C1 segment of cervical spinal cord (tissue), 14 donors: ENCODE data around the gene B2M.
"Not testable (repeated sequence)": the region's sequence is repeated elsewhere in the genome, so short reads cannot be mapped to it uniquely, and the experiment has no call there.

ENCODE experiments used
- DNase-seq, 14 donors: peaks; one replicate each; lab custom pipeline; 2025; lab: John Stamatoyannopoulos, UW

B2M gene

GRCh38 chr15:44698641-44699040, 12.7 kb upstream of the B2M start:
- no peak for DNase-seq

DNA sequence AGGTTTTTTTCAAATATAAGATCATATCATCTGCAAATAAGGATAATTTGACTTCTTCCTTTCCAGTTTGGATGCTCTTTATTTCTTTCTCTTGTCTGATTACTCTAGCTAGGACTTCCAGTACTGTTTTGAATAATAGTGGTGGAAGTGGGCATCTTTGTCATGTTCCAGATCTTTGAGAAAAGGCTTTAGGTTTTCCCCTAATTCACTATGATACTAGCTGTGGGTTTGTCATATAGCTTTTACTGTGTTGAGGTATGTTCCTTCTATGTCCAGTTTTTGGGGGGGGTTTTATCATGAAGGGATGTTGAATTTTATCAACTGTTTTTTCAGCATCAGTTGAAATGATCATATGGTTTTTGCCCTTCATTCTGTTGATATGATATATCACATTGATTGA, 10.6 kb upstream of the B2M start:
- DNase-seq, result not testable (repeated sequence)

- no peak for DNase-seq
Observed at GRCh38 chr15:44705986-44706385, 5.3 kb upstream of the B2M start.

DNA sequence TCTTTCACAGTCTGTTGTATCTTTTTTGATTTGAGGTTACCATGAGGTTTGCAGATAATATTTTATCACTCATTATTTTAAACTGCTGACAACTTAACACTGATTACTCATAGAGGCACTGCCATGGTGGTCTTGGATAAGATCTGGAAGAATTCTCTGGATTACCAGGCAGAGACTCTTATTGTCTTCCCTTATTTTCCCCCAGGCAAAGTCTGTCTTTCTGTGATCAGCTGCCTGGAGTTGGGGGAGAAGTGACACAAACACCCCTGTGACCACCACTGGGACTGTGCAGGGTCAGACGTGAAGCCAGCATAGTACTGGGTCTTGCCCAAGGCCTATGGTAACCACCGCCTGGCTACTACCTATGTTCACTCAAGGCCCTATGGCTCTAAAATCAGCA, 4.9 kb upstream of the B2M start:
- DNase-seq, result no peak

- no peak for DNase-seq
Observed at GRCh38 chr15:44706946-44707636, 4.2 kb upstream of the B2M start.

- DNase-seq, result peak in 5 of 14 donors; percentile 7 to 34 (median 19)
Observed at GRCh38 chr15:44710236-44711095, 851 bp upstream of the B2M start.

- peak in 10 of 14 donors; percentile 20 to 82 (median 70) for DNase-seq
Observed at GRCh38 chr15:44711743-44712345, 527 bp downstream of the B2M start.

DNA sequence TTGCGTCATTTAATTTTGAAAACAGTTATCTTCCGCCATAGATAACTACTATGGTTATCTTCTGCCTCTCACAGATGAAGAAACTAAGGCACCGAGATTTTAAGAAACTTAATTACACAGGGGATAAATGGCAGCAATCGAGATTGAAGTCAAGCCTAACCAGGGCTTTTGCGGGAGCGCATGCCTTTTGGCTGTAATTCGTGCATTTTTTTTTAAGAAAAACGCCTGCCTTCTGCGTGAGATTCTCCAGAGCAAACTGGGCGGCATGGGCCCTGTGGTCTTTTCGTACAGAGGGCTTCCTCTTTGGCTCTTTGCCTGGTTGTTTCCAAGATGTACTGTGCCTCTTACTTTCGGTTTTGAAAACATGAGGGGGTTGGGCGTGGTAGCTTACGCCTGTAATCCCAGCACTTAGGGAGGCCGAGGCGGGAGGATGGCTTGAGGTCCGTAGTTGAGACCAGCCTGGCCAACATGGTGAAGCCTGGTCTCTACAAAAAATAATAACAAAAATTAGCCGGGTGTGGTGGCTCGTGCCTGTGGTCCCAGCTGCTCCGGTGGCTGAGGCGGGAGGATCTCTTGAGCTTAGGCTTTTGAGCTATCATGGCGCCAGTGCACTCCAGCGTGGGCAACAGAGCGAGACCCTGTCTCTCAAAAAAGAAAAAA, 1.2 kb downstream of the B2M start:
- peak in 12 of 14 donors; percentile 19 to 59 (median 35) for DNase-seq

GRCh38 chr15:44713006-44713966, 2.0 kb downstream of the B2M start:
- peak in 1 of 14 donors; percentile 10 for DNase-seq

- no peak for DNase-seq
Observed at GRCh38 chr15:44715142-44715796, 4.0 kb downstream of the B2M start.

GRCh38 chr15:44715797-44716334, 4.5 kb downstream of the B2M start:
- no peak for DNase-seq

- no peak for DNase-seq
Observed at GRCh38 chr15:44716983-44717602, 5.8 kb downstream of the B2M start.

- no peak for DNase-seq
Observed at GRCh38 chr15:44718180-44718926, 7.0 kb downstream of the B2M start.

- DNase-seq, result no peak
Observed at GRCh38 chr15:44718927-44719292, 7.6 kb downstream of the B2M start.

DNA sequence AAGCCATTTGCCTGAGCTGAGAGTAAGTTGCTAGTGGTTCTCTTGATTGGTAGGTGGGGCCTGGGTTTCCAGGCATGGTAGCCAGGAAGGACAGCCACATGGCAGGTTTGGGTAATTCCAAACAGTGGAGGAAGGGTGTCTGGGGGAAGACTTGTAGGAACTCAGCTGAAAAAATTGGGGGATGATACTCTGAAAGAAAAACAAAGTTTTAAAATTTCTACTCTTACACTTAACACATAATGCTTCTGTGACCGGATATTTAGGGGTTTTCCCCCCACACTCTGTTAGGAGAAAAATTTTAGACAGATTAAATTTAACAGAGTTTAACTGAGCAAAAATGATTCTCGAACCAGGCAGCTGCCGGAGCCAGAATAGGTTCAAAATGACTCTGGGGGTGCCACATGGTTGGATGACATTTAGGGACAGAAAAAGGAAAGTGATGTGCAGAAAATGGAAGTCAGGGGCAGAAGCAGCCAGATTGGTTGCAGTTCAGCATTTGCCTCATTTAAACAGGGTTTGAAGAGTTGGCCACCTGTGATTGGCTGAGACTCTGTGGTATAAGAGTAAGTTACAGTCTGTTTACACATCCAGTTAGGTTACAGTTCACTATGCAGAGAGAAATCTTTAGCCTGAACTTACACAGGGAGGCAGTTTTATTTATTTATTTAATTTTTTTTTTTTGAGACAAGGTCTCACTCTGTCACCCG, 8.1 kb downstream of the B2M start:
- DNase-seq, result no peak

DNA sequence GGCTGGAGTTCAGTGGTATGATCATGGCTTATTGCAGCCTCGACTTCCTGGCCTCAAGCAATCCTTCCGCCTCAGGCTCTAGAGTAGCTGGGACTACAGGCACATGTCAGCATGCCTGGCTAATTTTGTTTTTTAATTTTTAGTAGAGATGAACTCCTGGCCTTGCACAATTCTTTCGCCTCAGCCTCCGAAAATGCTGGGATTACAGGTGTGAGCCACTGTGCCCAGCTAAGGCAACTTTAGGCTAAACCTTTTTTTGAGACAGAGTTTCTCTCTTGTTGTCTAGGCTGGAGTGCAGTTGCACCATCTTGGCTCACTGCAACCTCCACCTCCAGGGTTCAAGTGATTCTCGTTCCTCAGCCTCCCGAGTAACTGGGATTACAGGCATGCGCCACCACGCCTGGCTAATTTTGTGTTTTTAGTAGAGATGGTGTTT, 8.7 kb downstream of the B2M start:
- not testable (repeated sequence) for DNase-seq

DNA sequence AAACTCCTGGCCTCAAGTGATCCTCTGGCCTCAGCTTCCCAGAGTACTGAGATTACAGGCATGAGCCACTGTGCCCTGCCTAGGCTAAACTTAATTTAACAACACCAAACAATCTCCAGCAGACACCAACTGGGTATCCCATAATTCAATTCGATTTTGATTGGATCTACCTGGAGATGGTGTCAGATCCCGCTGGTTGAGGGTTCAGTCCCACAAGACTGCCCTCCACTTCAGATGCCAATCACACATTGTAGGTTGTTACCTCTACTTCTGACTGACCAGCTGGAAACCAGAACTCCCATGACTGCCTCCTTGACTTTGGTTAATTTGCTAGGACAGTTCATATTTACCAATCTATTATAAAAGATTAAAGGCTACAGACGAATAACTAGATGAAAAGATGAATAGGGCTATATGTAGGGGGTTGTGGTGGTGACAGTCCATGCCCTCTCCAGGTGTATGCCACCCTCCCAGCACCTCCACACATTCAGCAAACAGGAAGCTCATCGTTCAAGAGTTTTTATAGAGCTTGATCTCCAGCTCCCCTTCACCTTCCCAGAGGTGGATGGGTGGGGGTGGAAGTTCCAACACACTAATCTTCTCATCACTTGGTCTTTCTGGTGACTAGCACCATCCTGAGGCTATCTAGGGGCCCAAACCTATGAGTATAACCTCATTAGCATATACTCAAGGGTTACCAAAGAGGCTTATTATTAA, 9.3 kb downstream of the B2M start:
- no peak for DNase-seq
